Fibroblast of lung (primary cell): ENCODE measurements around the gene INPP5A. TPM values are rescaled to one million over a fixed set of nuclear protein-coding genes. Genes with fewer than 3 reads are reported as not detected.

Experiments used
- DNase-seq, 2 donors: peaks; one replicate each; pipeline versions ENCODE4 v3.0.0 to v3.0.0-alpha.2; 2010; ENCODE audit warnings: low read depth in 2 of 2
- H2AFZ ChIP-seq: 2 replicates; pipeline ENCODE4 v1.5.1; 2012; ENCODE audit warnings: low read length, control low read depth, inconsistent platforms
- H3K27ac ChIP-seq: 2 replicates; pipeline ENCODE4 v1.5.1; 2011; ENCODE audit warnings: low read length, control low read depth; ENCODE audit not compliant: insufficient read depth
- H3K27me3 ChIP-seq: 2 replicates; pipeline ENCODE4 v1.5.1; 2011; ENCODE audit warnings: mild to moderate bottlenecking, low read length; ENCODE audit not compliant: control insufficient read depth, insufficient read depth
- H3K36me3 ChIP-seq: 2 replicates; pipeline ENCODE4 v1.5.1; 2011; ENCODE audit warnings: low read length; ENCODE audit not compliant: control insufficient read depth, insufficient read depth
- H3K4me1 ChIP-seq: 2 replicates; pipeline ENCODE4 v1.5.1; 2011; ENCODE audit warnings: low read length; ENCODE audit not compliant: control insufficient read depth, insufficient read depth; ENCODE audit errors: extremely low read depth
- H3K4me2 ChIP-seq: 2 replicates; pipeline ENCODE4 v1.5.1; 2011; ENCODE audit warnings: low read length, control low read depth; ENCODE audit not compliant: insufficient read depth; ENCODE audit errors: extremely low read depth
- H3K4me3 ChIP-seq, 4 experiments: fragments of 200-600 bp in 1 of 4; sonication (generic) in 1 of 4; replicated peaks in 1 of 4; 2 replicates each; pipeline ENCODE4 v1.5.1; 2011 to 2016; ENCODE audit warnings: low read length in 4 of 4, low read depth in 3 of 4, mild to moderate bottlenecking in 3 of 4, control low read depth in 2 of 4, inconsistent platforms in 1 of 4, mixed read lengths in 1 of 4; ENCODE audit not compliant: insufficient read depth in 1 of 4; ENCODE audit errors: control extremely low read depth in 1 of 4
- H3K79me2 ChIP-seq: 2 replicates; pipeline ENCODE4 v1.5.1; 2012; ENCODE audit warnings: mild to moderate bottlenecking, low read length, inconsistent platforms; ENCODE audit not compliant: control insufficient read depth, insufficient read depth
- H3K9ac ChIP-seq: 2 replicates; pipeline ENCODE4 v1.5.1; 2011; ENCODE audit warnings: mild to moderate bottlenecking, low read length, control low read depth; ENCODE audit not compliant: insufficient read depth
- H3K9me3 ChIP-seq: 2 replicates; pipeline ENCODE4 v1.5.1; 2012; ENCODE audit warnings: low read depth, low read length; ENCODE audit not compliant: control insufficient read depth, insufficient read depth
- H4K20me1 ChIP-seq: 2 replicates; pipeline ENCODE4 v1.5.1; 2011; ENCODE audit warnings: low read length; ENCODE audit not compliant: control insufficient read depth, insufficient read depth; ENCODE audit errors: extremely low read depth
- EZH2 ChIP-seq: IDR thresholded peaks from 2 replicates; pipeline ENCODE4 v1.5.1; 2012; ENCODE audit warnings: low read length, control low read depth, mild to moderate bottlenecking; ENCODE audit errors: missing control alignments
- polyA plus RNA-seq, 2 donors: library from polyadenylated mRNA; depleted of rRNA in 1 of 2; stranded (reverse) in 1 of 2; unstranded in 1 of 2; fragments of >200 nt; gene quantifications; 2 replicates each; pipeline ENCODE4 v1.2.1, GENCODE V29; 2011 to 2012; ENCODE audit warnings: missing spikeins in 1 of 2
- total RNA-seq: library from RNA; depleted of rRNA; stranded (reverse); fragments of >200 nt; gene quantifications from 2 replicates; pipeline ENCODE4 v1.2.1, GENCODE V29; 2014
- TF ChIP-seq, protein P1 (sequence below), 2 donors: IDR thresholded peaks in 1 of 2; conservative IDR thresholded peaks in 1 of 2; 1 replicate in 1 of 2; 2 replicates in 1 of 2; pipeline ENCODE4 v1.5.1; 2011 to 2012; ENCODE audit warnings: low read length in 2 of 2, control low read depth in 1 of 2, inconsistent platforms in 1 of 2, low read depth in 1 of 2, mild to moderate bottlenecking in 1 of 2

INPP5A gene
- total and polyA plus RNA-seq, 2 donors (not counting 1 experiment from before 2014, with no cell fraction given): 24.6 to 39.9 TPM

DNA sequence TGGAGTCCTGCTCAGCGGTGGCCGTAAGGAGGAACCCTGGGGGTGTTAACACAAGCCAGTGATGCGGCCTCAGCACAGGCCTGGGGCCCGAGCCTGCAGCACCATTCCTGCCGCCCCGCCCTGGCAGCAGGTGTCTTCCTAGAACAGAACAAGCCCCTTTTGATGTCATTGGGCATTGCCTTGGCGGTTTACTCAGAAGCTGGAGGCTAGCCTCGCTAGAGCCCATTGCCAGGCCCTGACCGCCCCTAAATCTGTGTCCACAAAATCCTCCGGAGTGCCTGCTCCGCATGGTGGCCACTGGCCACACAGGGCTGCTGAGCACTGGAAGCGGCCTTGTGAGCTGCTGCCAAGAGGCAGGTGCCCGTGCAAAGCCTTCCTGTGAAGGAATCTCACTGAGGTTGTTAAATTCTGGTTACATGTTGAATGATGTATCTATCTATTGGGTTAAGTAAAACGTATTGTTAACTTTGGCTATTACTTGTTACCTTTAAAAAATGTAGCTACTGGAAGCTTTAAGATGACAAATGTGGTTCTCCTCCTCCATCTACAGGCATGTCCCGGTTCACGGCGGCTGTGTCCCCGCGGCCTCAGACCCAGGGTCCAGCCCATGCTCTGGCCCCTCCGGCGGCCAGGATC is 1.2 kb upstream of the INPP5A start:
- H3K9me3 ChIP-seq: no peaks in the 10 kb centered on the region
- no peak overlapping the region for H2AFZ ChIP-seq
- DNase-seq: peak in 1 of 2 donors; percentile 10
- TF ChIP-seq, protein P1, sequence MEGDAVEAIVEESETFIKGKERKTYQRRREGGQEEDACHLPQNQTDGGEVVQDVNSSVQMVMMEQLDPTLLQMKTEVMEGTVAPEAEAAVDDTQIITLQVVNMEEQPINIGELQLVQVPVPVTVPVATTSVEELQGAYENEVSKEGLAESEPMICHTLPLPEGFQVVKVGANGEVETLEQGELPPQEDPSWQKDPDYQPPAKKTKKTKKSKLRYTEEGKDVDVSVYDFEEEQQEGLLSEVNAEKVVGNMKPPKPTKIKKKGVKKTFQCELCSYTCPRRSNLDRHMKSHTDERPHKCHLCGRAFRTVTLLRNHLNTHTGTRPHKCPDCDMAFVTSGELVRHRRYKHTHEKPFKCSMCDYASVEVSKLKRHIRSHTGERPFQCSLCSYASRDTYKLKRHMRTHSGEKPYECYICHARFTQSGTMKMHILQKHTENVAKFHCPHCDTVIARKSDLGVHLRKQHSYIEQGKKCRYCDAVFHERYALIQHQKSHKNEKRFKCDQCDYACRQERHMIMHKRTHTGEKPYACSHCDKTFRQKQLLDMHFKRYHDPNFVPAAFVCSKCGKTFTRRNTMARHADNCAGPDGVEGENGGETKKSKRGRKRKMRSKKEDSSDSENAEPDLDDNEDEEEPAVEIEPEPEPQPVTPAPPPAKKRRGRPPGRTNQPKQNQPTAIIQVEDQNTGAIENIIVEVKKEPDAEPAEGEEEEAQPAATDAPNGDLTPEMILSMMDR (conservative IDR thresholded peaks at IDR 0.05 in 1 of 2, IDR thresholded peaks at IDR 0.05 in 1 of 2; ENCODE audit: low read depth in 1 of 2, low read length in 2 of 2): no peak
- TF ChIP-seq EZH2: no peak
- H3K36me3 ChIP-seq: no peaks in the 10 kb centered on the region
- no peaks in the 10 kb centered on the region for H3K27me3 ChIP-seq
- H3K27ac ChIP-seq: peak overlapping the region; percentile 89
- peak overlapping the region; percentile 64 for H3K4me2 ChIP-seq
- H3K9ac ChIP-seq: peak overlapping the region; percentile 80
- peaks cover 31% of the 10 kb centered on the region for H3K79me2 ChIP-seq
- H4K20me1 ChIP-seq: no peaks in the 10 kb centered on the region
- peaks cover 31% of the 10 kb centered on the region for H3K4me1 ChIP-seq
- peak overlapping the region; percentile 49 to 73 (median 66) for H3K4me3 ChIP-seq

DNA sequence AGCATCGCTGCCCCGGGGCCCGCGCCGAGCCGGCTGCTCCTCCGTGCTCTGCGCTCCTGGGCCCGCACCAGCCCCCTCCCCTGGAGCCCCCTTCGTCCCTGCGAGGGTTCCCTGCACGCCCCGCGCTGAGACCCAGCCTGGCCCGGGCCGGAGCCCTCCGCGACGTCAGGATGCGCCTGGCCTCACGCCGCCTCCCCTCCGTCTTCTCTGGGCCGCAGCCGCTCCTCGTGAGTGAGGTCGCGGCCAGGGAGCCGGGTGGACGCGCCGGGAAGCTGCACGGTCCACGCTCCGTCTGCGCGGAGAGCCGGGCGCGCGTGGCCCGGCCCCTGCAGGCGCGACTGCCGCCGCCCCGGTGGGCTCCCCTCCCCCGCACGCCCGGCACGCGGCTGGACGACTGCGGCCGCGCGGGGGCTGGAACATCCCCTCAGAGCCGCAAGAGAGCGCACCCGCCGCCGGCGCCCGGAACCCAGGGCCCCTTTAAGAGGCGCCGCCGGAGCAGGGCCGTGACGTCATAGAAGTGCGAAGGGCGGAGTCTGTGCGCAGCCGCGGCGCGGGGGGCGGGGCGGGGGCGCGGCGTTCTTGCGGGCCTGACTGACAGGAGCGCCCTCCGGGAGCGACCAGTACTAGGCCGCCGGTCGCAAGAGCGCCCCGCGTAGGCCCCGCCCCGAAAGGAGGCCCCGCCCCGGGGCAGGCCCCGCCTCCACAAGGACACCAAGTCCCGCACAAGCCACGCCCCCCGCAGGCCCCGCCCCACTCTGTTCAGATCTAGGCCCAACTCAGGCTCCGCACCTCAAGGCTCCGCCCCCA is 507 bp upstream of the INPP5A start:
- peak overlapping the region; percentile 89 for H3K27ac ChIP-seq
- H3K79me2 ChIP-seq: peaks cover 37% of the 10 kb centered on the region
- H3K36me3 ChIP-seq: no peaks in the 10 kb centered on the region
- peak overlapping the region; percentile 49 to 73 (median 66) for H3K4me3 ChIP-seq
- H2AFZ ChIP-seq: peak overlapping the region; percentile 47
- H3K27me3 ChIP-seq: no peaks in the 10 kb centered on the region
- peak overlapping the region; percentile 80 for H3K9ac ChIP-seq
- H3K4me2 ChIP-seq: peak overlapping the region; percentile 64
- peaks cover 31% of the 10 kb centered on the region for H3K4me1 ChIP-seq
- TF ChIP-seq, protein P1 (conservative IDR thresholded peaks at IDR 0.05 in 1 of 2, IDR thresholded peaks at IDR 0.05 in 1 of 2; ENCODE audit: low read depth in 1 of 2, low read length in 2 of 2): peak in 1 of 2 donors; percentile 15
- TF ChIP-seq EZH2: no peak
- peak; percentile 97 to 99 for DNase-seq
- no peaks in the 10 kb centered on the region for H3K9me3 ChIP-seq
- H4K20me1 ChIP-seq: no peaks in the 10 kb centered on the region

DNA sequence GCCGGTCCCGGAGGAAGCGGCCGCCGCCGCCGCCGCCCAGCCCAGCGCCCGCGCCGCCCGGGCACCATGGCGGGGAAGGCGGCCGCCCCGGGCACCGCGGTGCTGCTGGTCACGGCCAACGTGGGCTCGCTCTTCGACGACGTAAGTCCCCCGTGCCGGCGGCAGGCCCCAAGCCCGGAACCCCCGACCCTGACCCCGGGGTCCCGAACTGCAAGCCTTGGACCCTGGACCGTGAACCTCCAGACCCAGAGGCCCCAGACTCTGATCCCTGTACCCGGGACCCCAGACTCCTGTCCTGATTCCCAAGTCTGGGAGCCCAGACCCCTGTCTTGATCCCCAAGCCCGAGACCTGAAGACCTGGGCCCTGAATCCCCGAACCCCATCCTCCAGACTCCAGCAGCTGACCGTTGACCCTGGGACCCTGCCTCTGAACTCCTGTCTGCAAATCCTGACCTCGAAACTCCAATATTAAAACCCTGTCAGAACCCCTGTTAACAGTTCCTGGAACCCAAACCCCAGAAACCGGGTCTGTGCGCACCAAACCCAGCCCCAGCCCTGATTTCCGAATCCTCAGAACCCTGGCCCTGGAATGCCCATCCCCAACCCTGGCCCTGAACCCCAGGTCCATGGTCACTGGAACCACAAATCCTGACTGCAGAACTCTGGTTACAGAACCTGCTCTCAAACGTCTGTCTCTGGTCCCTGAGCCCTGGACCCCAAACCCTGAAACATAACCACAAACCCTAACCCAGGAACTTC is 623 bp downstream of the INPP5A start:
- no peak for DNase-seq
- no peaks in the 10 kb centered on the region for H3K27me3 ChIP-seq
- no peaks in the 10 kb centered on the region for H3K36me3 ChIP-seq
- peaks cover 26% of the 10 kb centered on the region for H3K4me1 ChIP-seq
- no peaks in the 10 kb centered on the region for H4K20me1 ChIP-seq
- TF ChIP-seq, protein P1 (conservative IDR thresholded peaks at IDR 0.05 in 1 of 2, IDR thresholded peaks at IDR 0.05 in 1 of 2; ENCODE audit: low read depth in 1 of 2, low read length in 2 of 2): no peak
- TF ChIP-seq EZH2: no peak
- H3K9ac ChIP-seq: peak overlapping the region; percentile 75
- peak overlapping the region; percentile 98 for H3K4me2 ChIP-seq
- peaks cover 47% of the 10 kb centered on the region for H3K79me2 ChIP-seq
- H2AFZ ChIP-seq: no peak overlapping the region
- H3K4me3 ChIP-seq: peak overlapping the region; percentile 69 to 93 (median 80)
- no peaks in the 10 kb centered on the region for H3K9me3 ChIP-seq
- peak overlapping the region; percentile 64 for H3K27ac ChIP-seq
